Subcutaneous abdominal adipose tissue (tissue), 5 donors: ENCODE measurements around the gene DGKQ.

Experiments used
- H3K27ac ChIP-seq: one replicate; pipeline ENCODE4 v1.7.0; 2013; ENCODE audit warnings: low read depth, mild to moderate bottlenecking, inconsistent platforms, low read length, moderate library complexity
- H3K27me3 ChIP-seq, 5 donors: one replicate each; pipeline ENCODE4 v1.7.0; 2013; ENCODE audit warnings: low read length in 5 of 5, inconsistent platforms in 1 of 5; ENCODE audit not compliant: control insufficient read depth in 5 of 5, insufficient read depth in 4 of 5
- H3K36me3 ChIP-seq, 5 donors: one replicate each; pipeline ENCODE4 v1.7.0; 2013; ENCODE audit warnings: low read length in 5 of 5; ENCODE audit not compliant: control insufficient read depth in 5 of 5, insufficient read depth in 5 of 5
- H3K4me1 ChIP-seq, 5 donors: one replicate each; pipeline ENCODE4 v1.7.0; 2013; ENCODE audit warnings: low read length in 5 of 5, mild to moderate bottlenecking in 3 of 5, moderate library complexity in 1 of 5; ENCODE audit not compliant: control insufficient read depth in 5 of 5, insufficient read depth in 5 of 5
- H3K4me3 ChIP-seq, 5 donors: one replicate each; pipeline ENCODE4 v1.7.0; 2013; ENCODE audit warnings: low read length in 5 of 5, low read depth in 1 of 5
- H3K9ac ChIP-seq, 5 donors: one replicate each; pipeline ENCODE4 v1.7.0; 2013; ENCODE audit warnings: low read length in 5 of 5, mild to moderate bottlenecking in 4 of 5, moderate library complexity in 3 of 5
- H3K9me3 ChIP-seq, 5 donors: one replicate each; pipeline ENCODE4 v1.7.0; 2013; ENCODE audit warnings: low read length in 5 of 5; ENCODE audit not compliant: control insufficient read depth in 5 of 5
- donor health status: healthy.
- donor health status: healthy.
- donor health status: healthy.
- donor health status: healthy.
- donor health status: healthy.

The DGKQ gene

GRCh38 chr4:1017211-1017610, 43.8 kb upstream of the DGKQ start:
- no peak overlapping the region for H3K9ac ChIP-seq
- peaks cover 0 to 39% (median 23%) of the 10 kb centered on the region in 5 donors for H3K4me1 ChIP-seq
- no peaks in the 10 kb centered on the region for H3K9me3 ChIP-seq
- H3K36me3 ChIP-seq = peaks cover 0 to 5% (median under 1%) of the 10 kb centered on the region in 5 donors
- no peak overlapping the region for H3K4me3 ChIP-seq
- H3K27me3 ChIP-seq = no peaks in the 10 kb centered on the region
- no peak overlapping the region for H3K27ac ChIP-seq

DNA sequence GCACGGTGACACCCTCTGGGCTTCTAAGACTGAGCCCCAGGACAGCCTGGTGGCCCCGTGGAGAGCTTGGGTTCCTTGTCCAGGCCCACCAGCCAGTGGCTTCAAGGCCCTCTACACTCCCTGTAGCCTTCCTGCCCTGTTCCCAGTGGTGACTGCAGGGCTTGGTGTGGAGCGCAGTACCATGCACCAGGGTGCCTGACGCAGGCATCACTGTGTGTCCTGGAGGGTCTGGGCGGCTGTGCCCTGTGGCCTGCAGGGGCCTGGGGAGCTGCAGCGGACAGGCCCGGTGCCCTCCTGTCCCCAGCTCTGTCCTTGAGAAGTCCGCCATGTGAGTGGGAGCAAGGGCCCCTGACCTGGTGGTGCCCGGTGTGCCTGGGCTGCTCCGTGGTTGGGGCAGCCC, 42.4 kb upstream of the DGKQ start:
- Histone ChIP-seq H3K27ac (no peak overlapping the region), H3K9me3 (no peaks in the 10 kb centered on the region), H3K9ac (no peak overlapping the region), H3K4me1 (peaks cover 0 to 43% (median 26%) of the 10 kb centered on the region in 5 donors), H3K27me3 (no peaks in the 10 kb centered on the region), H3K36me3 (peaks cover 0 to 3% (median 0%) of the 10 kb centered on the region in 5 donors), H3K4me3 (no peak overlapping the region)

- Histone ChIP-seq H3K36me3 (peaks cover 0 to 3% (median 0%) of the 10 kb centered on the region in 5 donors), H3K4me3 (no peak overlapping the region), H3K27ac (no peak overlapping the region), H3K27me3 (no peaks in the 10 kb centered on the region), H3K9ac (peak overlapping the region in 1 of 5 donors; percentile 4), H3K9me3 (no peaks in the 10 kb centered on the region), H3K4me1 (peaks cover 0 to 49% (median 32%) of the 10 kb centered on the region in 5 donors)
Observed at GRCh38 chr4:1015179-1015578, 41.8 kb upstream of the DGKQ start.

DNA sequence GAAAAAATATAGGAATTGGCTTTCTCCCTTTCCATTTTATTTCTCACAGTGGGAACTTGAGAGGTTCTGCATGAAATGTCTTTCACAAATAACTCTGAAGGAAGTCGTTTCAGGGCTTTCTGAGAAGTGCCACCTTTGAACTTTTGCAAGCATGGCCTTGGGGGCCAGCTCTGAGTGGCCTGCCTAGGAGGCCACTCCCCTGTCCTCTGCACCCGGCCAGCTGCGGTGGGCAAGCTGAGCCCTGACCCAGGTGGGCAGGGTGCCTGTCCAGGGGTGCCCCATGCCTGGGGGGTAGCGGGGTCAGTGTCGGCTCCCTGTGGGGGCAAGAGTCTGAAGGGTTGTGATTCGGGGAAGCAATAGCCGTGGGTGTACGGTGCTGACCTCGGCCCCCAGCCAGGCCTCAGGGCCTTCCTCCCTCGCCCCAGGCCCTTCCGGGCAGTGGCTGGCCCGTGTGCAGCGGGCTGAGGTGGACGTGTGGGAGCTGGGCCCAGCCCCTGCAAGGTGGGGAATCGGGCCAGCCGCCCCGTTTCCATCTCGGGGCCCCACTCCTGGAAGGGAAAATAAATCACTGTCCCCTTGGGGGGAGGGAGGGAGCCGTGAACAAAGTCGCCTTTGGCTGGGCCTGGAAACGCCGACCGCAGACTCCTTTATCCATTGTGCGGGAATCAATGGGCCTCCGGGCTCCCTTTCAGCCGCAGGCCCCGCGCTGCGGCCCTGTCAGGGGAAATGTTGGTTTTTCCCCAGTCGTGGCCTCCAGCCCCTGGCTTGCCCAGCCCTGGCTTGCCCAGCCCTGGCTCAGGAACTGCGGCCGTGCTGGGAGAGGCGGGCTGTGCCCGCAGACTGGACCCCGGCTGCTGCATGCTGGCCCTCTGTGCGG, 41.2 kb upstream of the DGKQ start:
- no peaks in the 10 kb centered on the region for H3K9me3 ChIP-seq
- no peak overlapping the region for H3K27ac ChIP-seq
- H3K36me3 ChIP-seq = peaks cover 0 to 3% (median 0%) of the 10 kb centered on the region in 5 donors
- H3K4me1 ChIP-seq = peaks cover 0 to 53% (median 35%) of the 10 kb centered on the region in 5 donors
- H3K4me3 ChIP-seq = no peak overlapping the region
- peak overlapping the region in 1 of 5 donors; percentile 4 for H3K9ac ChIP-seq
- H3K27me3 ChIP-seq = no peaks in the 10 kb centered on the region

DNA sequence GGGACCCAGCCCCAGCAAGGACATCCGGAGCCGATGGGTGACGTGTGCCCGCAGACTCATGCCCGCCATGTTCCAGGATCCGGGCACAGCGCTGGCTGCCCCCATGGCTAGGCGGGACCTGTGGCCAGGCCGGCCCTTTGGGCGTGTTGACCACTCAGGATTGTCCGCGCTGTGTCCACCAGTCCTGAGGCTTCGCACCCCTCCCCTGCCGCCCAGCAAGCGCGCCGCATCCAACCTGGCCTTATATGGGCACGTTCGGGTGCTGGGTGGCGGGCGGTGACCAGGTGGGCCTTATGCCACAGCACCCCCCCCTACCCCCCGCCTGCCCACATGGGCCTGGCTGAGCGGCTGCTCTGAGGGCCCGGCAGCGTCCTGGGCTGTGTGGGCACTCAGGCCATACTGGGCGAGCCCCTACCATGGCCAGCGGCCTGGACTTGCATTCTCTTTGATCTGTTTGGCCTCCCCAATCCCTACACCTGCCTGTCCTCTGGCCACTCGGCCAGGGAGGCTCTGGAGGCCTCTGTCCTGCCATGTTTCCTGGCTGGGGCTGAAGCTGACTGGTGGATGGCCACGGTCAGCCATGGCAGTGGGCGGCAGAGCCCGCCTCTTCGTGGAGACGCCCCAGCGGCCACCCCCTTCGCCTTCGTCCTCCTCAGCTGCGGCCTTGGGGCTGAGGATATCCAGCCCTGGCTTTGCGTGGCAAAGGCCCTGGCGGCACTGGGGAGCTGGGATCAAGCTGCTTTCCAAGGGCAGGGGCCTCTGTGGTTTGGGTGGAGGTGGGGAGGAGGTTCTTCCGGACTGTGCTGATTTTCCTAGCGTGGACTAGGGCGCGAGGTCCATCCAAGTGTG, 40.1 kb upstream of the DGKQ start:
- Histone ChIP-seq H3K4me3 (no peak overlapping the region), H3K27me3 (peaks cover 0 to 5% (median 2%) of the 10 kb centered on the region in 5 donors), H3K4me1 (peaks cover 0 to 61% (median 43%) of the 10 kb centered on the region in 5 donors), H3K27ac (no peak overlapping the region), H3K36me3 (peaks cover 0 to 3% (median 0%) of the 10 kb centered on the region in 5 donors), H3K9ac (peak overlapping the region in 1 of 5 donors; percentile 28), H3K9me3 (no peaks in the 10 kb centered on the region)

GRCh38 chr4:1012034-1012739, 38.8 kb upstream of the DGKQ start:
- Histone ChIP-seq H3K9ac (peak overlapping the region in 4 of 5 donors; percentile 30 to 70 (median 52)), H3K27ac (no peak overlapping the region), H3K36me3 (peaks cover 0 to 1% (median 0%) of the 10 kb centered on the region in 5 donors), H3K4me1 (peaks cover 0 to 57% (median 43%) of the 10 kb centered on the region in 5 donors), H3K27me3 (peaks cover 0 to 13% (median 5%) of the 10 kb centered on the region in 5 donors), H3K4me3 (peak overlapping the region in 4 of 5 donors; percentile 41 to 64 (median 50)), H3K9me3 (no peaks in the 10 kb centered on the region)

- H3K27me3 ChIP-seq = peaks cover 0 to 13% (median 5%) of the 10 kb centered on the region in 5 donors
- H3K4me1 ChIP-seq = peaks cover 0 to 57% (median 43%) of the 10 kb centered on the region in 5 donors
- no peak overlapping the region for H3K4me3 ChIP-seq
Observed at GRCh38 chr4:1011666-1012033, 38.3 kb upstream of the DGKQ start.

DNA sequence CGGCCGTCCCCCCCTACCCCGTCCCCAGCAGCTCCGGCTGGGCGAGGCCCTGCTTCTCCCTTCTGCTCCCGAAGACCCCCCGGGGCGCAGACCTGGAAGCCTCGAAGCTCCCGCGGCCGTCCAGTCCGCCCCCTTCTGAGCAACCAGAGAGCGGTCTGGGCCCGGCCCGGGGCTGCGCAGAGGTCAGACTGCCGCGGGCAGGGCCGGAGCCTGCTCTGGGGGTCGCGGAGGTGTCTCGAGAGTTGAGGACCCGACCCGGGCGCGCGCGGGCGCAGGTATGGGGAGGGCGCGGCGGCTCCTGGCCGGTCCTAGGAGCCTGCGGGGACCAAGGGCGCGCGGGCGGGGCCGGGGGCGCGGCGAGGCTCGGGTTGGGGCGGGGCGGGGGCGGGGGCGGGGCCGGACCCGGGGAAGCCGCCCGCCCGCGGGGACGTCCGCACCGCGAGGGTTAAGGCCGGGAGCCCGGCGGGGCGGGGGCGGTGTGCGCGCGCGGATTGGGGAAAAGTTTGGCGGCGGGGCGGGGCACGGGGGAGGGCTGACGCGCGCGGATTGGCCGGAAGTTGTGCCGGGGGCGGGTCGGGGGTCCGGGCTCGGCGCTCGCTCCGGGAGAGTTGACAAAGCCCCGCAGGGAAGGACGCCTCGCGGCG, 37.8 kb upstream of the DGKQ start, which contains the start of gene FGFRL1:
TSS of gene FGFRL1 (plus strand) at position 605 of the 644 bp plus-strand sequence. CDS start 860 bp downstream, outside the sequence.
- Histone ChIP-seq H3K36me3 (no peaks in the 10 kb centered on the region), H3K4me1 (peaks cover 0 to 57% (median 43%) of the 10 kb centered on the region in 5 donors), H3K9ac (peak within 1 kb of the TSS in 4 of 5 donors; percentile 30 to 70 (median 52)), H3K27ac (no peak within 1 kb of the TSS), H3K4me3 (peak within 1 kb of the TSS in 4 of 5 donors; percentile 66 to 80 (median 70)), H3K27me3 (peaks cover 0 to 16% (median 5%) of the 10 kb centered on the region in 5 donors), H3K9me3 (peaks cover 0 to 4% (median 0%) of the 10 kb centered on the region in 5 donors)

More at GRCh38 chr4:1011666-1012033, 38.3 kb upstream of the DGKQ start:
- H3K9me3 ChIP-seq = peaks cover 0 to 4% (median 0%) of the 10 kb centered on the region in 5 donors
- H3K27ac ChIP-seq = no peak overlapping the region
- no peak overlapping the region for H3K9ac ChIP-seq
- H3K36me3 ChIP-seq = no peaks in the 10 kb centered on the region
